HG02642 (cell line): ENCODE measurements around the gene PRPF6.

Experiments
- ATAC-seq: cut with Tn5 transposase; IDR thresholded peaks from one replicate; pipeline ENCODE4 v1.9.1; 2021; ENCODE audit warnings: mild to moderate bottlenecking; ENCODE audit not compliant: unreplicated experiment, poor library complexity

PRPF6 gene

GRCh38 chr20:64056889-64057627 lies 76.1 kb downstream of the PRPF6 start:
- no peak for ATAC-seq

GRCh38 chr20:64057628-64058498 lies 76.9 kb downstream of the PRPF6 start:
- no peak for ATAC-seq

- ATAC-seq: no peak
Observed at GRCh38 chr20:64058536-64058935, 77.6 kb downstream of the PRPF6 start.

- ATAC-seq: no peak
Observed at GRCh38 chr20:64062276-64062595, 81.3 kb downstream of the PRPF6 start.

DNA sequence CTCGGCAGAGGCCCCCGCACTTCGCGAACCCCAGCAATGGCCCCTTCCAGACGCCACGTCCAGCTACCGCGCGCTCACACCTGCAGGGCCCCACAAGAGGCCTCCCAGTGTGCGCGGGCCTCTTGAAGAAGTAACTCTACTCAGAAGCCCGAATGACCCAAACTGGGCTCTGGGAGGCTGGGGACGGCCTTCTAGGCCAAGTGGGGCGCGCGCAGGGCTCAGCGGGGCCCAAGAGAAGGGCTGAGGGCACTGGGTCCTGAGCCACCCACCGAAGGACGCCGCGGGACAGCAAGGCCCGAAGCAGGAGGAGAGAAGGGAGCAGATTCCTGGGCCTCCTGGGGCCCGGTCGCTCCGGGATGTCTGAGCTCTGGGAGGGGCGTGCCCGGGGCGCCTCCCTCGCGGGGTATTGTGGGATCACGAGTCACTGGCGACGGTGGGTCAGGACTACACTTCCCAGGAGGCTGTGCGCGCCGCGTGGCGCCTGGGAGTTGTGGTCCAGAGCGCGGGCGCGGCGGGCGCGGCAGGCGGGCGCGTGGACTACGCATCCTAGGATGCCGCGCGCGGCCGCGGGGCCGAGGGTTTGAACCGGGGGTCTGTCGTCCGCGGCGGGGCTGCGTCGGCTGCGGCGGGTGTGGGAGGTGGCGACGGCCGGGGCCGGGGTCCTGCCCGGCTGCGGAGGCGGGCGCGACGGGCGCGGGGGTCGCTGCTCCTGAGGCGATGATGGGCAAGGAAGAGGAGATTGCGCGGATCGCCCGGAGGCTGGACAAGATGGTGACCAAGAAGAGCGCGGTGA lies 81.9 kb downstream of the PRPF6 start, which contains the start of gene TCEA2:
Gene TCEA2 (plus strand): TSS at position 603 of the 793 bp plus-strand sequence. CDS start 115 bp downstream, at position 718.
- ATAC-seq: peak; percentile 84

DNA sequence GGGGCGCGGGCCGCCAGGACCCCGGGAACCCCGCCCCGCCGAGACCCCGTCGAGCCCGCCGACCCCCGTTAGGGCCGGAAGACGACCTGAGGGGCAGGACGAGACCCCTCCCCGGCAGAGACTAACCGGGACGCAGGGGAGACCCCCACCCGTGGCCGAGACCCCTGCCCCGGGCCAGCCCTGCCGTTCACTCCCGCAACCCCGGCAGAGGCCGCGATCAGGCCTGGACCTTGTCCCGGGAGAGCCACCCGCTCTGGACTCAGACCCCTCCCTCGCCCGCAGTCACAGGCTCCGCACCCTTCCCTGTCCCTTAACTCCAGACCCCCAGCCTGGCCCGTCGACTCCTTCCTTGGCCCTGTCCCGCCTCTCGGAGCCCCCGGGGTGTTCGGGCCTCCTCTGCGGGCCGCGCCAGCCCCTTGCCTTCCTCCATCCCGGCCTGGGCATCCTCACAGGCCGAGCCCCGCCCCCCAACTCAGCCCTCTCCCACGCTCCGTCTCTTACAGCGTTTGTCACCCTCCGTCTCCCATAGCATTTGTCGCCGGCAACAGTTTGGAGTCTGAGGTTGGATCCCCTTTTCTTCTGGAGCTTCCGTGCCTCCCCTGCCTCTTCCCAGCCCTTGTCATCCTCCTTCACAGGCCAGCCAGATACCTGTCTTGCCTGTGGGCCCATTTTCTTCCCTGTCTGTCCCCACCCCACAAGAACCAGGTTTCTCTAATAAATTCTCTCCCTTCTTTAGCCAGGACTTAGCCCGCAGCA lies 82.6 kb downstream of the PRPF6 start:
- ATAC-seq: no peak

GRCh38 chr20:64064145-64064698 lies 83.3 kb downstream of the PRPF6 start:
- no peak for ATAC-seq

- no peak for ATAC-seq
Observed at GRCh38 chr20:64065062-64065973, 84.4 kb downstream of the PRPF6 start.

GRCh38 chr20:64065974-64066343 lies 85.0 kb downstream of the PRPF6 start:
- no peak for ATAC-seq

- no peak for ATAC-seq
Observed at GRCh38 chr20:64067005-64067632, 86.2 kb downstream of the PRPF6 start.

DNA sequence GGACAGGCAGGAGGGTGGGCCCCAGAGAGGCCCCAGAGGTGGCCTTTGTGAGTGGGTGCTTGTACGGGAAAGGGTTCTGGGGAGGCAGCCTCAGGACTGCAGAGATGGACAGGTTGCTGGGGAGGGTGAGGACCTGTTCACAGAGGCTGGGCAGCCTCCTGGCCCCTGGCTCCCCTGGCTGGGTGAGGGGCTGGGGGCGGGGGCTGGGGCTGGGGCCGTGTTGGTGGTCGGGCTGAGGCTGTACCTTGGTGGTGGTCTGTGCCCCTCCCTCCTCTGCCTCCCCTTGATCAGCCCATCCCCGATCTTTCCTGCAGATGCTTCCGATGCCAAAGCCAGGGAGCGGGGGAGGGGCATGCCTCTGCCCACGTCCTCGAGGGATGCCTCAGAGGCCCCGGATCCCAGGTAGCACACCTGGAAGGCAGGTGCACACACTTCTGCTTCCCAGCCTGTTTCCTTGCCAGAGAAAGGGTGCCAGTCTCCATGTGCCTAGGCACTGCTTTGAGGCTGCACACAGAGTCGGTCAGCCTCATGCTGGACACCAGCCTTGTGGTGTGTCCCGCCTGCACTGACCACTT lies 86.9 kb downstream of the PRPF6 start:
- no peak for ATAC-seq

GRCh38 chr20:64068386-64069208 lies 87.7 kb downstream of the PRPF6 start:
- ATAC-seq: no peak

GRCh38 chr20:64069209-64069613 lies 88.3 kb downstream of the PRPF6 start:
- no peak for ATAC-seq

- ATAC-seq: no peak
Observed at GRCh38 chr20:64069614-64070243, 88.8 kb downstream of the PRPF6 start.

DNA sequence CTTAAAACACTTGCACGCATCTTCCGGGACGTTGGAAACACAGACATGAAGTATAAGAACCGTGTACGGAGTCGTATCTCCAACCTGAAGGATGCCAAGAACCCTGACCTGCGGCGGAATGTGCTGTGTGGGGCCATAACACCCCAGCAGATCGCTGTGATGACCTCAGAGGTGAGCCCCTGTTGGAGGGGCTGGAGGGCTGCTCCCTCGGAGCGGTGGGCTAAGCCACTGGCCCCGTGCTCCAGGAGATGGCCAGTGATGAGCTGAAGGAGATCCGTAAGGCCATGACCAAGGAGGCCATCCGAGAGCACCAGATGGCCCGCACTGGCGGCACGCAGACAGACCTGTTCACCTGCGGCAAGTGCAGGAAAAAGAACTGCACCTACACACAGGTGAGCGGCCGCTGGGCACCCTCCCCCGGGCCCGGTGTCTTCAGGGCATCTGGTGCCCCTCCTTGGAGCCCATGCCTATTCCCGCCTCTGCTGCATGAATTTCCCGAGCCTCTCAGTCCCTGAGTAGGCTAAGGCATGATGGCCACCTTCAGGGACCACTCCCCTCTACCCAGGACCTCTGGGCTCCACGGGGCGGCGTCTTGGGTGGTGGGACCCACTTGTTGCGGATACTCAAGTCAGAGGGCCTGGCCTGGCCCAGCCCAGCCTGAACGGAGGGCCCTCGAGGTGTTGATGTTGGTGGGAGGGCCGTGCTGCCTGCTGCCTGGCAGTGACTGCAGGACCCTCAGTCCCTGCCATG lies 89.5 kb downstream of the PRPF6 start:
- no peak for ATAC-seq
